Lower leg skin (tissue), 3 donors: ENCODE data around the gene SPAG9.

Source experiments
- POLR2A ChIP-seq, 2 donors: fragments of 450-650 bp; IDR thresholded peaks; one replicate each; pipeline ENCODE4 v1.6.1; 2016 to 2017; ENCODE audit warnings: antibody characterized with exemption in 2 of 2, mild to moderate bottlenecking in 1 of 2, moderate library complexity in 1 of 2
- TF ChIP-seq, protein P1 (sequence below), 3 donors: fragments of 450-650 bp; IDR thresholded peaks; one replicate each; pipeline ENCODE4 v1.5.1; 2016; ENCODE audit warnings: antibody characterized with exemption in 3 of 3, mild to moderate bottlenecking in 3 of 3, moderate library complexity in 2 of 3

DNA sequence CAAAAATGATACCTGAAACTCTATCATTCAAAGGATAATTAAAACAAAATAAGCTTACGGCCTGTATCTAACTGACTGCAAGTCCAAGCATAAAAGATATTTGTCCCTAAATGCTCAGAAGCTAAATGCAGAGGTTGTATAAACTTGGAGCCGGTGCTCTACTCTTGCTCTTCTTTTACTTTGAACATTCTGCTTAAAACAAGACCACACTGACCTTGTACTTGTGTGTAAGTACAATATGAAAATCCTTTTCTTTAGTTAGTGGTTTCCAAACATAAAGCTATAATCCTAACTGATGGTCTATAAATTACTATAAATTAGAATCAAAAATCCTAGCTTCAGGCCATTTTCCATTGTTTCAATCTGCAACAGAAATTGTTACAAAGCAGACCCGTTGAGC is 74.6 kb downstream of the SPAG9 start:
- TF ChIP-seq, protein P1, sequence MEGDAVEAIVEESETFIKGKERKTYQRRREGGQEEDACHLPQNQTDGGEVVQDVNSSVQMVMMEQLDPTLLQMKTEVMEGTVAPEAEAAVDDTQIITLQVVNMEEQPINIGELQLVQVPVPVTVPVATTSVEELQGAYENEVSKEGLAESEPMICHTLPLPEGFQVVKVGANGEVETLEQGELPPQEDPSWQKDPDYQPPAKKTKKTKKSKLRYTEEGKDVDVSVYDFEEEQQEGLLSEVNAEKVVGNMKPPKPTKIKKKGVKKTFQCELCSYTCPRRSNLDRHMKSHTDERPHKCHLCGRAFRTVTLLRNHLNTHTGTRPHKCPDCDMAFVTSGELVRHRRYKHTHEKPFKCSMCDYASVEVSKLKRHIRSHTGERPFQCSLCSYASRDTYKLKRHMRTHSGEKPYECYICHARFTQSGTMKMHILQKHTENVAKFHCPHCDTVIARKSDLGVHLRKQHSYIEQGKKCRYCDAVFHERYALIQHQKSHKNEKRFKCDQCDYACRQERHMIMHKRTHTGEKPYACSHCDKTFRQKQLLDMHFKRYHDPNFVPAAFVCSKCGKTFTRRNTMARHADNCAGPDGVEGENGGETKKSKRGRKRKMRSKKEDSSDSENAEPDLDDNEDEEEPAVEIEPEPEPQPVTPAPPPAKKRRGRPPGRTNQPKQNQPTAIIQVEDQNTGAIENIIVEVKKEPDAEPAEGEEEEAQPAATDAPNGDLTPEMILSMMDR (IDR thresholded peaks at IDR 0.05): no peak
- no peak for TF ChIP-seq POLR2A (IDR thresholded peaks at IDR 0.05)
